Mesenchymal stem cell (in vitro differentiated cells and primary cell): ENCODE measurements around the gene RAPGEF5.

ENCODE experiments used
- DNase-seq: peaks from one replicate; pipeline ENCODE4 v3.0.0-alpha.2; 2013
- H2AFZ ChIP-seq: one replicate; pipeline ENCODE4 v1.6.1; 2013; ENCODE audit warnings: low read depth, mild to moderate bottlenecking, control low read depth, inconsistent platforms, low read length, moderate library complexity
- H2AK5ac ChIP-seq: 2 replicates; pipeline ENCODE4 v1.6.1; 2013; ENCODE audit warnings: low read length, moderate library complexity, mild to moderate bottlenecking, inconsistent platforms; ENCODE audit not compliant: severe bottlenecking
- H2BK120ac ChIP-seq: one replicate; pipeline ENCODE4 v1.6.1; 2013; ENCODE audit warnings: low read depth, mild to moderate bottlenecking, inconsistent platforms, low read length, moderate library complexity
- H2BK12ac ChIP-seq, 2 experiments: one replicate each; pipeline ENCODE4 v1.6.1; 2013; ENCODE audit warnings: inconsistent platforms in 2 of 2, low read length in 2 of 2, mild to moderate bottlenecking in 2 of 2, moderate library complexity in 2 of 2, control low read depth in 1 of 2
- H2BK15ac ChIP-seq: one replicate; pipeline ENCODE4 v1.6.1; 2013; ENCODE audit warnings: mild to moderate bottlenecking, low read depth, inconsistent platforms; ENCODE audit not compliant: poor library complexity, severe bottlenecking
- H2BK5ac ChIP-seq: 2 replicates; pipeline ENCODE4 v1.6.1; 2013; ENCODE audit warnings: low read depth, mild to moderate bottlenecking, low read length, control low read depth, inconsistent platforms; ENCODE audit not compliant: poor library complexity, severe bottlenecking
- H3K14ac ChIP-seq, 2 experiments: one replicate each; pipeline ENCODE4 v1.6.1; 2013; ENCODE audit warnings: inconsistent platforms in 2 of 2, low read length in 2 of 2, control low read depth in 1 of 2, mild to moderate bottlenecking in 1 of 2, moderate library complexity in 1 of 2
- H3K18ac ChIP-seq, 2 experiments: one replicate each; pipeline ENCODE4 v1.6.1; 2013; ENCODE audit warnings: inconsistent platforms in 2 of 2, low read length in 2 of 2, control low read depth in 1 of 2, low read depth in 1 of 2, mild to moderate bottlenecking in 1 of 2
- H3K23ac ChIP-seq, 2 experiments: one replicate each; pipeline ENCODE4 v1.6.1; 2013; ENCODE audit warnings: inconsistent platforms in 2 of 2, low read length in 2 of 2, mild to moderate bottlenecking in 2 of 2, moderate library complexity in 2 of 2, control low read depth in 1 of 2
- H3K27ac ChIP-seq: 2 replicates; pipeline ENCODE4 v1.5.1; 2013; ENCODE audit warnings: mild to moderate bottlenecking, moderate library complexity, low read length, control low read depth, inconsistent platforms; ENCODE audit not compliant: poor library complexity, severe bottlenecking
- H3K27me3 ChIP-seq, 2 experiments: 2 replicates each; pipeline versions ENCODE4 v1.6.1 to v1.7.0; 2013; ENCODE audit warnings: low read length in 2 of 2, mild to moderate bottlenecking in 2 of 2, moderate library complexity in 2 of 2, control low read depth in 1 of 2, inconsistent platforms in 1 of 2; ENCODE audit not compliant: control insufficient read depth in 1 of 2, insufficient read depth in 1 of 2
- H3K36me3 ChIP-seq, 2 experiments: 2 replicates each; pipeline versions ENCODE4 v1.6.1 to v1.7.0; 2013; ENCODE audit warnings: low read length in 2 of 2, control low read depth in 1 of 2, inconsistent platforms in 1 of 2, low read depth in 1 of 2, mild to moderate bottlenecking in 1 of 2; ENCODE audit not compliant: insufficient read depth in 2 of 2, control insufficient read depth in 1 of 2
- H3K4ac ChIP-seq, 2 experiments: one replicate each; pipeline ENCODE4 v1.6.1; 2013; ENCODE audit warnings: inconsistent platforms in 2 of 2, low read length in 2 of 2, mild to moderate bottlenecking in 2 of 2, moderate library complexity in 2 of 2, control low read depth in 1 of 2, low read depth in 1 of 2
- H3K4me1 ChIP-seq: 2 replicates; pipeline ENCODE4 v1.6.1; 2013; ENCODE audit warnings: low read depth, low read length, control low read depth; ENCODE audit not compliant: control insufficient read depth, insufficient read depth
- H3K4me2 ChIP-seq: 2 replicates; pipeline ENCODE4 v1.6.1; 2013; ENCODE audit warnings: low read length, mild to moderate bottlenecking, inconsistent platforms; ENCODE audit not compliant: poor library complexity, severe bottlenecking
- H3K4me3 ChIP-seq, 2 experiments: 2 replicates each; pipeline versions ENCODE4 v1.5.1 to v1.7.0; 2013; ENCODE audit warnings: low read length in 2 of 2, mild to moderate bottlenecking in 2 of 2, control low read depth in 1 of 2, low read depth in 1 of 2; ENCODE audit not compliant: insufficient read depth in 1 of 2
- H3K79me1 ChIP-seq: replicated peaks from 2 replicates; pipeline ENCODE4 v1.6.1; 2013; ENCODE audit warnings: mild to moderate bottlenecking, control low read depth, low read length, inconsistent platforms; ENCODE audit not compliant: poor library complexity, severe bottlenecking
- H3K9ac ChIP-seq: 2 replicates; pipeline ENCODE4 v1.7.0; 2013; ENCODE audit warnings: mild to moderate bottlenecking, low read length, moderate library complexity
- H3K9me3 ChIP-seq: 2 replicates; pipeline ENCODE4 v1.7.0; 2013; ENCODE audit warnings: mild to moderate bottlenecking, low read length; ENCODE audit not compliant: control insufficient read depth
- H4K8ac ChIP-seq: one replicate; pipeline ENCODE4 v1.6.1; 2013; ENCODE audit warnings: inconsistent platforms, mild to moderate bottlenecking, low read length, moderate library complexity
- H4K91ac ChIP-seq: one replicate; pipeline ENCODE4 v1.6.1; 2013; ENCODE audit warnings: mild to moderate bottlenecking, low read length, inconsistent platforms
- WGBS: methylation state at CpG from one replicate; pipeline ENCODE4 v1.1.7; 2013; ENCODE audit warnings: mixed read lengths; 5-methylcytosine and 5-hydroxymethylcytosine counted together

Gene RAPGEF5

GRCh38 chr7:22090107-22090506 is 266.8 kb downstream of the RAPGEF5 start:
- H2AFZ ChIP-seq = no peak overlapping the region
- H2BK12ac ChIP-seq = no peak overlapping the region
- no peak overlapping the region for H3K9ac ChIP-seq
- no peak overlapping the region for H3K23ac ChIP-seq
- H2AK5ac ChIP-seq = no peak overlapping the region
- H3K14ac ChIP-seq = no peak overlapping the region
- no peak overlapping the region for H2BK120ac ChIP-seq
- peaks cover 9 to 10% of the 10 kb centered on the region in 2 experiments for H3K27me3 ChIP-seq
- H2BK5ac ChIP-seq = no peak overlapping the region
- no peak overlapping the region for H4K8ac ChIP-seq
- DNase-seq = no peak
- H3K79me1 ChIP-seq = no peaks in the 10 kb centered on the region
- no peak overlapping the region for H2BK15ac ChIP-seq
- no peak overlapping the region for H3K18ac ChIP-seq
- no peak overlapping the region for H4K91ac ChIP-seq
- no peak overlapping the region for H3K4ac ChIP-seq
- H3K9me3 ChIP-seq = no peaks in the 10 kb centered on the region
- H3K4me2 ChIP-seq = no peak overlapping the region
- H3K4me1 ChIP-seq = no peaks in the 10 kb centered on the region
- 94% methylated on average over 21 of the region's 22 CpGs for WGBS
- no peak overlapping the region for H3K27ac ChIP-seq
- H3K36me3 ChIP-seq = no peaks in the 10 kb centered on the region
- H3K4me3 ChIP-seq = no peak overlapping the region

GRCh38 chr7:22088827-22089226 is 268.1 kb downstream of the RAPGEF5 start:
- H2BK15ac ChIP-seq = no peak overlapping the region
- no peaks in the 10 kb centered on the region for H3K79me1 ChIP-seq
- no peak overlapping the region for H3K14ac ChIP-seq
- no peaks in the 10 kb centered on the region for H3K9me3 ChIP-seq
- H3K9ac ChIP-seq = no peak overlapping the region
- no peak overlapping the region for H3K23ac ChIP-seq
- H3K27me3 ChIP-seq = peaks cover 9 to 18% of the 10 kb centered on the region in 2 experiments
- H4K91ac ChIP-seq = no peak overlapping the region
- no peak overlapping the region for H3K4ac ChIP-seq
- H3K36me3 ChIP-seq = no peaks in the 10 kb centered on the region
- H3K4me3 ChIP-seq = no peak overlapping the region
- H3K4me2 ChIP-seq = no peak overlapping the region
- no peak overlapping the region for H2AK5ac ChIP-seq
- no peak overlapping the region for H4K8ac ChIP-seq
- DNase-seq = no peak
- H2BK5ac ChIP-seq = no peak overlapping the region
- no peak overlapping the region for H2BK120ac ChIP-seq
- H2AFZ ChIP-seq = no peak overlapping the region
- no peak overlapping the region for H2BK12ac ChIP-seq
- H3K4me1 ChIP-seq = peaks cover under 1% of the 10 kb centered on the region
- no peak overlapping the region for H3K18ac ChIP-seq
- no peak overlapping the region for H3K27ac ChIP-seq

DNA sequence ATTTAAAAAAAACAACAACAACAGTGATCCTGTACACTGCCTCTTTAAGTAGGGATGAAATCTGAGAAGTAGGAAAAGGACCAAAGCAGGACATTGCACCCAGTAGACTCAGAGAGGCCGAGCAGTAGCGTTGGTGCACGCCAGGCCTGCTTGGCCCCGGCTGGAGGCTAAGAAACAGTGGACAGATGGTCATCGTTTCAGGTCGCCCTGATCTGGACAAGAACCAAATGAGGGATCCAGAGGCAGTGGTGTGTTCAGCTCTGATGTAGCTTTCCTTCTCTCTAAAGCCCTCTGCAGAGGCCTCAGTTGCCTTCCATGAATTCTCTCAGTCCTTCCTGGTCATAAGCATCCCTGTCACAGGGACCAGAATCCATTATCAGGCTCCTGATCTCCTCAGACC is 269.1 kb downstream of the RAPGEF5 start:
- H2AFZ ChIP-seq = no peak overlapping the region
- H3K4ac ChIP-seq = no peak overlapping the region
- no peak overlapping the region for H3K23ac ChIP-seq
- no peaks in the 10 kb centered on the region for H3K36me3 ChIP-seq
- H3K4me1 ChIP-seq = peaks cover 1% of the 10 kb centered on the region
- no peak overlapping the region for H3K4me2 ChIP-seq
- H2BK15ac ChIP-seq = no peak overlapping the region
- peaks cover 9 to 18% of the 10 kb centered on the region in 2 experiments for H3K27me3 ChIP-seq
- no peak overlapping the region for H4K91ac ChIP-seq
- no peak overlapping the region for H2AK5ac ChIP-seq
- H3K18ac ChIP-seq = no peak overlapping the region
- no peak overlapping the region for H4K8ac ChIP-seq
- H3K14ac ChIP-seq = no peak overlapping the region
- no peak overlapping the region for H3K4me3 ChIP-seq
- H3K27ac ChIP-seq = no peak overlapping the region
- 91% methylated on average over 6 of the region's 6 CpGs for WGBS
- no peak overlapping the region for H2BK5ac ChIP-seq
- H2BK120ac ChIP-seq = no peak overlapping the region
- DNase-seq = no peak
- H2BK12ac ChIP-seq = no peak overlapping the region
- no peaks in the 10 kb centered on the region for H3K79me1 ChIP-seq
- no peaks in the 10 kb centered on the region for H3K9me3 ChIP-seq
- no peak overlapping the region for H3K9ac ChIP-seq

GRCh38 chr7:22083704-22084240 is 273.2 kb downstream of the RAPGEF5 start:
- Histone ChIP-seq H2BK120ac (peak overlapping the region; percentile 82), H3K9ac (peak overlapping the region; percentile 89), H3K9me3 (no peaks in the 10 kb centered on the region), H3K14ac (peak overlapping the region in 1 of 2 experiments; percentile 85), H3K4me1 (peaks cover 4% of the 10 kb centered on the region), H3K4ac (peak overlapping the region in 1 of 2 experiments; percentile 70), H3K27ac (no peak overlapping the region), H3K79me1 (no peaks in the 10 kb centered on the region), H2BK15ac (no peak overlapping the region), H3K18ac (peak overlapping the region; percentile 95 to 96), H2BK5ac (no peak overlapping the region), H2AK5ac (no peak overlapping the region), H3K4me3 (peak overlapping the region; percentile 68 to 83), H3K23ac (no peak overlapping the region), H3K4me2 (peak overlapping the region; percentile 98), H2BK12ac (peak overlapping the region in 1 of 2 experiments; percentile 89), H2AFZ (peak overlapping the region; percentile 89), H3K36me3 (no peaks in the 10 kb centered on the region), H3K27me3 (peaks cover 17 to 18% of the 10 kb centered on the region in 2 experiments), H4K8ac (peak overlapping the region; percentile 98), H4K91ac (peak overlapping the region; percentile 83)
- no peak for DNase-seq
- WGBS = 80% methylated on average over 6 of the region's 10 CpGs
